ENCODE results near the gene STAC3.

- TF ChIP-seq CTCF (IDR thresholded peaks at IDR 0.05) (no peak), POLR2A (IDR thresholded peaks at IDR 0.05) (no peak)
Measured at GRCh38 chr12:57270966-57271470, 20.0 kb upstream of the STAC3 start.
